A673 (cell line): Measurements from ENCODE around the gene CIROP. TPM values are rescaled to one million over a fixed set of nuclear protein-coding genes. Genes with fewer than 3 reads are reported as not detected.

Experiments used
- BruUV-seq: library from RNA; stranded (reverse); fragments of 400-500 nt; replicated peaks from 2 replicates; lab custom pipeline; 2021; lab: Mats Ljungman, UMichigan
- CTCF ChIA-PET: fragments of 300-600 bp; sonication (Branson Sonifier 250); formaldehyde crosslinking; loops from one replicate; lab custom pipeline; 2022; ENCODE audit warnings: antibody characterized with exemption; lab: Charles Lee
- POLR2A ChIA-PET: fragments of 300-600 bp; sonication (Branson Sonifier 250); formaldehyde crosslinking; loops from one replicate; lab custom pipeline; 2022; ENCODE audit warnings: antibody characterized with exemption; ENCODE audit not compliant: low non-redundant PET; lab: Charles Lee
- DNase-seq: peaks from one replicate; pipeline ENCODE4 v3.0.0-alpha.2; 2015; ENCODE audit warnings: low spot score
- H3K27ac ChIP-seq: fragments of 200-600 bp; sonication (generic); 2 replicates; pipeline ENCODE4 v1.5.1; 2016; ENCODE audit warnings: mixed run types, low read depth, mild to moderate bottlenecking, mixed read lengths, antibody characterized with exemption, low read length; ENCODE audit not compliant: poor library complexity, severe bottlenecking
- H3K27me3 ChIP-seq: fragments of 200-600 bp; sonication (generic); replicated peaks from 2 replicates; pipeline ENCODE4 v1.6.1; 2017; ENCODE audit warnings: mixed run types, low read depth, mild to moderate bottlenecking, mixed read lengths, antibody characterized with exemption, low read length; ENCODE audit not compliant: insufficient read depth, poor library complexity
- H3K36me3 ChIP-seq: fragments of 200-600 bp; sonication (generic); 2 replicates; pipeline ENCODE4 v1.6.1; 2016; ENCODE audit warnings: mixed run types, mild to moderate bottlenecking, mixed read lengths, antibody characterized with exemption, low read length; ENCODE audit not compliant: insufficient read depth, poor library complexity, severe bottlenecking
- H3K4me1 ChIP-seq: fragments of 200-600 bp; sonication (generic); 2 replicates; pipeline ENCODE4 v1.6.1; 2017; ENCODE audit warnings: mixed run types, mild to moderate bottlenecking, mixed read lengths, antibody characterized with exemption, low read length; ENCODE audit not compliant: insufficient read depth, poor library complexity, severe bottlenecking
- H3K4me3 ChIP-seq: fragments of 200-600 bp; sonication (generic); 2 replicates; pipeline ENCODE4 v1.5.1; 2016; ENCODE audit warnings: low read depth, mixed run types, mild to moderate bottlenecking, mixed read lengths, low read length; ENCODE audit not compliant: poor library complexity, severe bottlenecking
- H3K9me3 ChIP-seq: fragments of 200-600 bp; sonication (generic); 2 replicates; pipeline ENCODE4 v1.6.1; 2016; ENCODE audit warnings: mixed run types, low read depth, mild to moderate bottlenecking, mixed read lengths, antibody characterized with exemption, low read length; ENCODE audit not compliant: poor library complexity, severe bottlenecking
- EZH2 ChIP-seq: fragments of 200-600 bp; sonication (generic); IDR thresholded peaks from 2 replicates; pipeline ENCODE4 v1.6.1; 2017; ENCODE audit warnings: borderline replicate concordance, low read depth, mild to moderate bottlenecking, mixed read lengths, antibody characterized with exemption, low read length; ENCODE audit not compliant: poor library complexity, severe bottlenecking
- intact Hi-C: fragments of 100-400 bp; cut with micrococcal nuclease; formaldehyde crosslinking; loops from one replicate; pipeline ENCODE4 v1.10.0; 2022; ENCODE audit not compliant: unreplicated experiment
- total RNA-seq: library from RNA; stranded (reverse); gene quantifications from 2 replicates; pipeline ENCODE4 v1.2.3, GENCODE V29; 2021
- TF ChIP-seq, protein P1 (sequence below): fragments of 300-800, 200-600 bp; sonication (generic); conservative IDR thresholded peaks from 2 replicates; pipeline ENCODE4 v1.5.1; 2017; ENCODE audit warnings: low read depth, mild to moderate bottlenecking, antibody characterized with exemption, low read length, moderate library complexity, mixed read lengths

CIROP gene
- total RNA-seq, 1 experiment from 2014 or later: not detected

DNA sequence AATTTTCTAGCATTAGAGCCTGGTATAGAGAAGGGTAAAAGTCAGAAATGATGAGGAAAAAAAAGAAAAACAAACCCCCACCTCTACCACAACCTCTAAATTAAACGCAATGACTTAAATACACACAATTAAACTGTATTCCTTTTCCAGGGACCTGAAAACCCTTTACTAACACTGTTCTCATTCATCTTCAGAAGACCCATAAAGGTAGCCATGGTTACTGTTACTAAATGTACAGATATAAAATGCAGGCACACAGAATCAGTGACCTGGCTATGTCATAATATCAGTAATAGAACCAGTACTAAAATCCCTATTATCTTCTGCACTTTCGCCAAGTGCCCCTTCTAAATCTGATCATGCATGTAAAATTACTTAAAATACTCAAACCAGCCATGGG, 11.3 kb downstream of the CIROP start:
- peak overlapping the region; percentile 64 for H3K4me3 ChIP-seq

DNA sequence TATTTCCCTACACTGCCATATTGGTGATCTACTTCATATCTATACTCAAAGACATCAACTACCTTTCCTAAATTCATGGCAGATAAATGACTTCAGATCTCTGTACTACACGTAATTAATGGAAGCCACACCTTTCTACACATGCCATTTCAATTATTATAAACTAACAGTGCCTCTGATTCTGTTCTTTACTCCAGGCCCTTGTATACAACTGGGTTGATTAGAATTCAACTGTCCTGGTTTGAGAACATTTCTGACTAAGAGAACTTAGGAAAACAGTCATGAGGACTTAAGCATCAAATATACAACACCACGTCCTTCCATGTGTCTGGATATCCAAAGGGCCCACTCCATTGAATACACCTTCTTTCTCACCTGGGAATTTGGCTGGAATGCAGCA, 11.7 kb downstream of the CIROP start:
- peaks cover 61% of the 10 kb centered on the region for H3K36me3 ChIP-seq
- POLR2A ChIA-PET: no interaction called here

More for the DNA sequence above, 11.3 kb downstream of the CIROP start:
- intact Hi-C loops: no loop called here
- no peak for DNase-seq
- no peaks in the 10 kb centered on the region for H3K9me3 ChIP-seq
- peaks cover 18% of the 10 kb centered on the region for H3K4me1 ChIP-seq
- ChIA-PET POLR2A (no interaction called here), CTCF (no interaction called here)
- peaks cover 61% of the 10 kb centered on the region for H3K36me3 ChIP-seq
- BruUV-seq: no TSS peak
- H3K27ac ChIP-seq: peak overlapping the region; percentile 94
- no peaks in the 10 kb centered on the region for H3K27me3 ChIP-seq
- TF ChIP-seq, protein P1, sequence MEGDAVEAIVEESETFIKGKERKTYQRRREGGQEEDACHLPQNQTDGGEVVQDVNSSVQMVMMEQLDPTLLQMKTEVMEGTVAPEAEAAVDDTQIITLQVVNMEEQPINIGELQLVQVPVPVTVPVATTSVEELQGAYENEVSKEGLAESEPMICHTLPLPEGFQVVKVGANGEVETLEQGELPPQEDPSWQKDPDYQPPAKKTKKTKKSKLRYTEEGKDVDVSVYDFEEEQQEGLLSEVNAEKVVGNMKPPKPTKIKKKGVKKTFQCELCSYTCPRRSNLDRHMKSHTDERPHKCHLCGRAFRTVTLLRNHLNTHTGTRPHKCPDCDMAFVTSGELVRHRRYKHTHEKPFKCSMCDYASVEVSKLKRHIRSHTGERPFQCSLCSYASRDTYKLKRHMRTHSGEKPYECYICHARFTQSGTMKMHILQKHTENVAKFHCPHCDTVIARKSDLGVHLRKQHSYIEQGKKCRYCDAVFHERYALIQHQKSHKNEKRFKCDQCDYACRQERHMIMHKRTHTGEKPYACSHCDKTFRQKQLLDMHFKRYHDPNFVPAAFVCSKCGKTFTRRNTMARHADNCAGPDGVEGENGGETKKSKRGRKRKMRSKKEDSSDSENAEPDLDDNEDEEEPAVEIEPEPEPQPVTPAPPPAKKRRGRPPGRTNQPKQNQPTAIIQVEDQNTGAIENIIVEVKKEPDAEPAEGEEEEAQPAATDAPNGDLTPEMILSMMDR: no peak
- no peak for TF ChIP-seq EZH2

DNA sequence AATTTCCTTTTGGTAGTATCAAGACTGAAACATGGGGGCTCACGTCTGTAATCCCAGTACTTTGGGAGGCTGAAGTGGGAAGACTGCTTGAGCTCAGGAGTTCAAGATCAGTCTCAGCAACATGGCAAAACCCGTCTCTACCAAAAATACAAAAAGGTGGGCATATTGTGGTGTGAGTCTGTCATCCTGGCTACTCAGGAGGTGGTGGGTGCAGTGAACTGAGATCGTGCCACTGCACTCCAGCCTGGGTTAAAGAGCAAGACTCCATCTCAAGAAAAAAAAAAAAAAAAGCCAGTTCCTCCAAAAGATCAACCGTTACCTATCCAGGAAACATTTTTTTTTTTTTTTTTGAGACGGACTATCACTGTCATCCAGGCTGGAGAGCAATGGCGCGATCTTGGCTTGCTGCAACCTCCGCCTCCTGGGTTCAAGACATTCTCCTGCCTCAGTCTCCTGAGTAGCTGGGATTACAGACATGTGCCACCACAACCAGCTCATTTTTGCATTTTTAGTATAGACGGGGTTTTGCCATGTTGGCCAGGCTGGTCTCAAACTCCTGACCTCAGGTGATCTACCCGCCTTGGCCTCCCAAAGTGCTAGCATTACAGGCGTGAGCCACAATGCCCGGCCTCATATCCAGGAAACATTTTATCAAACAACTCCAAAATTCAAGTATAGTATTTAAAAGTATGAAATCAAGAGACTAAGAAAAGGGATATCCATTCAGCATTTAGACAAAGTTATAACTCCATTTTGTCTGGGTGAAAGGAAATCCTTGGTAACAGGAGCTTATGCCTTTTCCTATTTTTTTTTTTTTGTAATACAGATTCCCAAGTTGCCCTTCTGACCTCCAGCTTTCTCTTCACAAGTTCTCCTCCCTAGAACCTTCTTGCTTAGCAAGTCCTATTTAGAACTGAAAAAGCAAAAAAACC, 13.2 kb downstream of the CIROP start:
- no peak for DNase-seq
- intact Hi-C loops: no loop called here
- Histone ChIP-seq H3K9me3 (no peaks in the 10 kb centered on the region), H3K4me1 (peaks cover 13% of the 10 kb centered on the region), H3K27ac (no peak overlapping the region), H3K4me3 (no peak overlapping the region), H3K27me3 (no peaks in the 10 kb centered on the region), H3K36me3 (peaks cover 69% of the 10 kb centered on the region)
- no TSS peak for BruUV-seq
- CTCF ChIA-PET: interaction anchor here (0.5 kb wide), 1 partner anchor 125 kb away, joined by 3 read pairs; no protein-coding TSS in a partner anchor
- no peak for TF ChIP-seq EZH2
- TF ChIP-seq, protein P1: no peak
- POLR2A ChIA-PET: no interaction called here

More for the DNA sequence above, 11.7 kb downstream of the CIROP start:
- Histone ChIP-seq H3K4me1 (peaks cover 18% of the 10 kb centered on the region), H3K27ac (no peak overlapping the region), H3K4me3 (no peak overlapping the region), H3K27me3 (no peaks in the 10 kb centered on the region), H3K9me3 (no peaks in the 10 kb centered on the region)
- CTCF ChIA-PET: no interaction called here
- BruUV-seq: no TSS peak
- no peak for DNase-seq
- intact Hi-C loops: no loop called here
- no peak for TF ChIP-seq EZH2
